Trophoblast cell (in vitro differentiated cells and primary cell): ENCODE measurements around the gene MAST4.

ENCODE experiments used
- DNase-seq, 2 donors: peaks; one replicate each; pipeline ENCODE4 v3.0.0-alpha.2; 2016
- H2AFZ ChIP-seq: 2 replicates; pipeline ENCODE4 v1.6.1; 2013; ENCODE audit warnings: low read length, moderate library complexity, mild to moderate bottlenecking; ENCODE audit not compliant: insufficient read depth, poor library complexity
- H2AK5ac ChIP-seq: 2 replicates; pipeline ENCODE4 v1.6.1; 2013; ENCODE audit warnings: mild to moderate bottlenecking, low read length
- H2BK120ac ChIP-seq: 2 replicates; pipeline ENCODE4 v1.6.1; 2013; ENCODE audit warnings: low read length, mild to moderate bottlenecking, moderate library complexity; ENCODE audit not compliant: insufficient read depth, poor library complexity
- H2BK12ac ChIP-seq: 2 replicates; pipeline ENCODE4 v1.6.1; 2013; ENCODE audit warnings: mild to moderate bottlenecking, low read length, moderate library complexity
- H2BK5ac ChIP-seq: 2 replicates; pipeline ENCODE4 v1.6.1; 2013; ENCODE audit warnings: low read length, low read depth, moderate library complexity, mild to moderate bottlenecking; ENCODE audit not compliant: poor library complexity
- H3K14ac ChIP-seq: 2 replicates; pipeline ENCODE4 v1.6.1; 2013; ENCODE audit warnings: mild to moderate bottlenecking, low read length
- H3K18ac ChIP-seq: 2 replicates; pipeline ENCODE4 v1.6.1; 2013; ENCODE audit warnings: mild to moderate bottlenecking, low read length
- H3K23ac ChIP-seq: 2 replicates; pipeline ENCODE4 v1.6.1; 2013; ENCODE audit warnings: low read length
- H3K27ac ChIP-seq: 2 replicates; pipeline ENCODE4 v1.5.1; 2013; ENCODE audit warnings: low read depth, mild to moderate bottlenecking, inconsistent platforms, low read length, moderate library complexity
- H3K27me3 ChIP-seq: 2 replicates; pipeline ENCODE4 v1.6.1; 2013; ENCODE audit warnings: inconsistent platforms, mild to moderate bottlenecking, low read length, moderate library complexity; ENCODE audit not compliant: insufficient read depth
- H3K36me3 ChIP-seq, 2 experiments: 1 replicate in 1 of 2; 2 replicates in 1 of 2; pipeline ENCODE4 v1.6.1; 2013; ENCODE audit warnings: low read length in 2 of 2, mild to moderate bottlenecking in 2 of 2, moderate library complexity in 1 of 2; ENCODE audit not compliant: insufficient read depth in 2 of 2, control insufficient read depth in 1 of 2
- H3K4ac ChIP-seq: 2 replicates; pipeline ENCODE4 v1.6.1; 2013; ENCODE audit warnings: low read depth, mild to moderate bottlenecking, low read length, moderate library complexity
- H3K4me1 ChIP-seq, 2 experiments: 1 replicate in 1 of 2; 2 replicates in 1 of 2; pipeline ENCODE4 v1.6.1; 2013; ENCODE audit warnings: low read length in 2 of 2, mild to moderate bottlenecking in 2 of 2, moderate library complexity in 1 of 2; ENCODE audit not compliant: insufficient read depth in 2 of 2, control insufficient read depth in 1 of 2
- H3K4me2 ChIP-seq: 2 replicates; pipeline ENCODE4 v1.6.1; 2013; ENCODE audit warnings: inconsistent platforms, mild to moderate bottlenecking, low read length, moderate library complexity
- H3K4me3 ChIP-seq: 2 replicates; pipeline ENCODE4 v1.5.1; 2013; ENCODE audit warnings: mild to moderate bottlenecking, low read depth, low read length, inconsistent platforms
- H3K79me1 ChIP-seq: one replicate; pipeline ENCODE4 v1.6.1; 2013; ENCODE audit warnings: low read length
- H3K79me2 ChIP-seq: 2 replicates; pipeline ENCODE4 v1.6.1; 2013; ENCODE audit warnings: low read length, mild to moderate bottlenecking; ENCODE audit not compliant: control insufficient read depth, insufficient read depth, poor library complexity
- H3K9ac ChIP-seq: 2 replicates; pipeline ENCODE4 v1.6.1; 2013; ENCODE audit warnings: mild to moderate bottlenecking, low read length
- H3K9me3 ChIP-seq: 2 replicates; pipeline ENCODE4 v1.6.1; 2013; ENCODE audit warnings: low read depth, mild to moderate bottlenecking, control low read depth, inconsistent platforms, low read length; ENCODE audit not compliant: insufficient read depth
- H4K12ac ChIP-seq: 2 replicates; pipeline ENCODE4 v1.6.1; 2013; ENCODE audit warnings: low read depth, mild to moderate bottlenecking, low read length, moderate library complexity
- H4K8ac ChIP-seq: 2 replicates; pipeline ENCODE4 v1.6.1; 2013; ENCODE audit warnings: low read depth, mild to moderate bottlenecking, low read length, moderate library complexity
- H4K91ac ChIP-seq: one replicate; pipeline ENCODE4 v1.6.1; 2013; ENCODE audit warnings: low read depth, mild to moderate bottlenecking, low read length, moderate library complexity
- WGBS: extraction: QIAGEN DNeasy Blood & Tissue Kit; methylation state at CpG from one replicate; pipeline ENCODE4 v1.1.7; 2013; ENCODE audit warnings: missing lambda C conversion rate; ENCODE audit not compliant: insufficient read length, insufficient coverage; ENCODE audit errors: extremely low coverage; 5-methylcytosine and 5-hydroxymethylcytosine counted together

MAST4 gene

GRCh38 chr5:66814146-66814991 is 218.2 kb downstream of the MAST4 start:
- Histone ChIP-seq H3K4me1 (no peaks in the 10 kb centered on the region), H4K12ac (no peak overlapping the region), H3K27me3 (no peaks in the 10 kb centered on the region), H3K23ac (no peak overlapping the region), H4K8ac (no peak overlapping the region), H3K18ac (no peak overlapping the region), H3K36me3 (no peaks in the 10 kb centered on the region), H3K4me3 (no peak overlapping the region), H2BK5ac (no peak overlapping the region), H2AFZ (no peak overlapping the region), H3K9me3 (no peaks in the 10 kb centered on the region), H2AK5ac (no peak overlapping the region), H2BK12ac (no peak overlapping the region), H3K9ac (no peak overlapping the region), H3K14ac (no peak overlapping the region), H3K79me2 (no peaks in the 10 kb centered on the region), H4K91ac (no peak overlapping the region), H3K4ac (no peak overlapping the region), H2BK120ac (no peak overlapping the region), H3K27ac (no peak overlapping the region), H3K4me2 (no peak overlapping the region), H3K79me1 (no peaks in the 10 kb centered on the region)
- peak; percentile 43 to 87 for DNase-seq
- WGBS = no CpG with 5 or more reads among the region's 6 CpGs

- H3K14ac ChIP-seq = no peak overlapping the region
- no peak overlapping the region for H4K12ac ChIP-seq
- H4K8ac ChIP-seq = no peak overlapping the region
- no peak overlapping the region for H3K18ac ChIP-seq
- no peaks in the 10 kb centered on the region for H3K9me3 ChIP-seq
- no peak overlapping the region for H3K9ac ChIP-seq
- H4K91ac ChIP-seq = no peak overlapping the region
- no peak overlapping the region for H3K4me2 ChIP-seq
- no peaks in the 10 kb centered on the region for H3K4me1 ChIP-seq
- H3K27ac ChIP-seq = no peak overlapping the region
- H2BK120ac ChIP-seq = no peak overlapping the region
- H3K23ac ChIP-seq = no peak overlapping the region
- no CpG with 5 or more reads among the region's 5 CpGs for WGBS
- H3K4ac ChIP-seq = no peak overlapping the region
- H3K79me2 ChIP-seq = no peaks in the 10 kb centered on the region
- DNase-seq = no peak
- no peak overlapping the region for H2AK5ac ChIP-seq
- no peak overlapping the region for H2BK5ac ChIP-seq
- no peaks in the 10 kb centered on the region for H3K36me3 ChIP-seq
- H3K79me1 ChIP-seq = no peaks in the 10 kb centered on the region
- no peak overlapping the region for H2AFZ ChIP-seq
- no peak overlapping the region for H2BK12ac ChIP-seq
- H3K4me3 ChIP-seq = no peak overlapping the region
- no peaks in the 10 kb centered on the region for H3K27me3 ChIP-seq
Observed at GRCh38 chr5:66818304-66818934, 222.2 kb downstream of the MAST4 start.

- no peak for DNase-seq
- no peak overlapping the region for H2BK5ac ChIP-seq
- no peak overlapping the region for H3K4me3 ChIP-seq
- no peak overlapping the region for H3K27ac ChIP-seq
- no peak overlapping the region for H3K18ac ChIP-seq
- no peak overlapping the region for H2AK5ac ChIP-seq
- H3K4me1 ChIP-seq = no peaks in the 10 kb centered on the region
- H4K91ac ChIP-seq = no peak overlapping the region
- WGBS = no CpG with 5 or more reads among the region's 4 CpGs
- H2BK120ac ChIP-seq = no peak overlapping the region
- H3K23ac ChIP-seq = no peak overlapping the region
- H2BK12ac ChIP-seq = no peak overlapping the region
- H2AFZ ChIP-seq = no peak overlapping the region
- H3K4me2 ChIP-seq = no peak overlapping the region
- H3K27me3 ChIP-seq = no peaks in the 10 kb centered on the region
- no peak overlapping the region for H4K8ac ChIP-seq
- H3K9ac ChIP-seq = no peak overlapping the region
- no peaks in the 10 kb centered on the region for H3K9me3 ChIP-seq
- H3K79me2 ChIP-seq = no peaks in the 10 kb centered on the region
- no peaks in the 10 kb centered on the region for H3K79me1 ChIP-seq
- H4K12ac ChIP-seq = no peak overlapping the region
- H3K4ac ChIP-seq = no peak overlapping the region
- no peaks in the 10 kb centered on the region for H3K36me3 ChIP-seq
- H3K14ac ChIP-seq = no peak overlapping the region
Observed at GRCh38 chr5:66818935-66819328, 222.7 kb downstream of the MAST4 start.

- Histone ChIP-seq H2AFZ (no peak overlapping the region), H2BK120ac (no peak overlapping the region), H2AK5ac (no peak overlapping the region), H3K36me3 (no peaks in the 10 kb centered on the region), H3K79me2 (no peaks in the 10 kb centered on the region), H3K27ac (no peak overlapping the region), H2BK5ac (no peak overlapping the region), H4K91ac (no peak overlapping the region), H2BK12ac (no peak overlapping the region), H3K23ac (no peak overlapping the region), H3K4me3 (no peak overlapping the region), H3K14ac (no peak overlapping the region), H4K8ac (no peak overlapping the region), H4K12ac (no peak overlapping the region), H3K18ac (no peak overlapping the region), H3K27me3 (no peaks in the 10 kb centered on the region), H3K9ac (no peak overlapping the region), H3K4ac (no peak overlapping the region), H3K9me3 (no peaks in the 10 kb centered on the region), H3K79me1 (no peaks in the 10 kb centered on the region), H3K4me2 (no peak overlapping the region), H3K4me1 (no peaks in the 10 kb centered on the region)
- WGBS = no CpG with 5 or more reads among the region's 5 CpGs
- DNase-seq = no peak
Observed at GRCh38 chr5:66820630-66821207, 224.5 kb downstream of the MAST4 start.
